ENCODE measurements around the gene SRD5A3. TPM values are rescaled to one million over a fixed set of nuclear protein-coding genes. Genes with fewer than 3 reads are reported as not detected.

SRD5A3 gene
- total and polyA plus RNA-seq, 4 donors: 5.2 to 18.2 (median 9.5) TPM

DNA sequence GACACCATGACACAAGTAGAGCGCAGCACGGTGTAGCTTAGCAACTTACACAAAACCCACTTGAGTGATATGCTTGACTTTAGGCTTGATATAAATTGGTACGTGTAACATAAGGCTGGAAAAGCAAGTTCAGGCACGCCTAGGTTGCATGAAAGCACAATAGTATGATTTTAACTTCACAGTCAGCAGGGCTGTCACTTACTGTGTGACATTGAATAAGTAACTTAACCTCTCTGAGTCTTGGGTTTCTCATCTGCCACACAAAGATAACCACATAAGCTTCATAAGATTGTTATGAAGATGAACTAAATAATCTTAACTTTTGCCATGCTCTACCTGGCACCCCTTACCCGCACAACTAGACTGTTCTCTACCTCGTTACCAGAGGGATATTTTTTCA is 9.5 kb downstream of the SRD5A3 start:
- no peak for DNase-seq (ENCODE audit: low spot score)
- no peak overlapping the region for H3K27ac ChIP-seq (ENCODE audit: low read depth in 1 of 2, low read length in 2 of 2)
- no peak overlapping the region for H3K4me3 ChIP-seq (ENCODE audit: low read depth in 1 of 3, low read length in 3 of 3)
- H3K27me3 ChIP-seq (ENCODE audit: control insufficient read depth in 4 of 4, insufficient read depth in 4 of 4, low read length in 3 of 4): no peaks in the 10 kb centered on the region
- no peaks in the 10 kb centered on the region for H3K36me3 ChIP-seq (ENCODE audit: control insufficient read depth in 4 of 4, insufficient read depth in 3 of 4, low read depth in 1 of 4, low read length in 3 of 4)
- H3K9ac ChIP-seq (ENCODE audit: low read depth in 1 of 2, low read length in 2 of 2): no peak overlapping the region
- no peaks in the 10 kb centered on the region for H3K4me1 ChIP-seq (ENCODE audit: control insufficient read depth in 4 of 4, insufficient read depth in 4 of 4, low read length in 3 of 4)
- no peaks in the 10 kb centered on the region for H3K9me3 ChIP-seq (ENCODE audit: control insufficient read depth in 4 of 4, low read length in 3 of 4)
- TF ChIP-seq NR2F2 (IDR thresholded peaks at IDR 0.05): no peak
- TF ChIP-seq, protein P1, sequence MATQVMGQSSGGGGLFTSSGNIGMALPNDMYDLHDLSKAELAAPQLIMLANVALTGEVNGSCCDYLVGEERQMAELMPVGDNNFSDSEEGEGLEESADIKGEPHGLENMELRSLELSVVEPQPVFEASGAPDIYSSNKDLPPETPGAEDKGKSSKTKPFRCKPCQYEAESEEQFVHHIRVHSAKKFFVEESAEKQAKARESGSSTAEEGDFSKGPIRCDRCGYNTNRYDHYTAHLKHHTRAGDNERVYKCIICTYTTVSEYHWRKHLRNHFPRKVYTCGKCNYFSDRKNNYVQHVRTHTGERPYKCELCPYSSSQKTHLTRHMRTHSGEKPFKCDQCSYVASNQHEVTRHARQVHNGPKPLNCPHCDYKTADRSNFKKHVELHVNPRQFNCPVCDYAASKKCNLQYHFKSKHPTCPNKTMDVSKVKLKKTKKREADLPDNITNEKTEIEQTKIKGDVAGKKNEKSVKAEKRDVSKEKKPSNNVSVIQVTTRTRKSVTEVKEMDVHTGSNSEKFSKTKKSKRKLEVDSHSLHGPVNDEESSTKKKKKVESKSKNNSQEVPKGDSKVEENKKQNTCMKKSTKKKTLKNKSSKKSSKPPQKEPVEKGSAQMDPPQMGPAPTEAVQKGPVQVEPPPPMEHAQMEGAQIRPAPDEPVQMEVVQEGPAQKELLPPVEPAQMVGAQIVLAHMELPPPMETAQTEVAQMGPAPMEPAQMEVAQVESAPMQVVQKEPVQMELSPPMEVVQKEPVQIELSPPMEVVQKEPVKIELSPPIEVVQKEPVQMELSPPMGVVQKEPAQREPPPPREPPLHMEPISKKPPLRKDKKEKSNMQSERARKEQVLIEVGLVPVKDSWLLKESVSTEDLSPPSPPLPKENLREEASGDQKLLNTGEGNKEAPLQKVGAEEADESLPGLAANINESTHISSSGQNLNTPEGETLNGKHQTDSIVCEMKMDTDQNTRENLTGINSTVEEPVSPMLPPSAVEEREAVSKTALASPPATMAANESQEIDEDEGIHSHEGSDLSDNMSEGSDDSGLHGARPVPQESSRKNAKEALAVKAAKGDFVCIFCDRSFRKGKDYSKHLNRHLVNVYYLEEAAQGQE (IDR thresholded peaks at IDR 0.05): no peak
- TF ChIP-seq, protein P2, sequence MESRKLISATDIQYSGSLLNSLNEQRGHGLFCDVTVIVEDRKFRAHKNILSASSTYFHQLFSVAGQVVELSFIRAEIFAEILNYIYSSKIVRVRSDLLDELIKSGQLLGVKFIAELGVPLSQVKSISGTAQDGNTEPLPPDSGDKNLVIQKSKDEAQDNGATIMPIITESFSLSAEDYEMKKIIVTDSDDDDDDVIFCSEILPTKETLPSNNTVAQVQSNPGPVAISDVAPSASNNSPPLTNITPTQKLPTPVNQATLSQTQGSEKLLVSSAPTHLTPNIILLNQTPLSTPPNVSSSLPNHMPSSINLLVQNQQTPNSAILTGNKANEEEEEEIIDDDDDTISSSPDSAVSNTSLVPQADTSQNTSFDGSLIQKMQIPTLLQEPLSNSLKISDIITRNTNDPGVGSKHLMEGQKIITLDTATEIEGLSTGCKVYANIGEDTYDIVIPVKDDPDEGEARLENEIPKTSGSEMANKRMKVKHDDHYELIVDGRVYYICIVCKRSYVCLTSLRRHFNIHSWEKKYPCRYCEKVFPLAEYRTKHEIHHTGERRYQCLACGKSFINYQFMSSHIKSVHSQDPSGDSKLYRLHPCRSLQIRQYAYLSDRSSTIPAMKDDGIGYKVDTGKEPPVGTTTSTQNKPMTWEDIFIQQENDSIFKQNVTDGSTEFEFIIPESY (IDR thresholded peaks at IDR 0.05): no peak
- TF ChIP-seq EGR1 (IDR thresholded peaks at IDR 0.05; ENCODE audit: low read depth in 2 of 2): no peak
- TF ChIP-seq YY1 (IDR thresholded peaks at IDR 0.05): no peak
- no peak for TF ChIP-seq FOXA1 (IDR thresholded peaks at IDR 0.05)
- TF ChIP-seq, protein P3, sequence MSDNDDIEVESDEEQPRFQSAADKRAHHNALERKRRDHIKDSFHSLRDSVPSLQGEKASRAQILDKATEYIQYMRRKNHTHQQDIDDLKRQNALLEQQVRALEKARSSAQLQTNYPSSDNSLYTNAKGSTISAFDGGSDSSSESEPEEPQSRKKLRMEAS (IDR thresholded peaks at IDR 0.05): no peak
- no peak for TF ChIP-seq TAF1 (conservative IDR thresholded peaks at IDR 0.05)
- no peak for TF ChIP-seq SP1 (IDR thresholded peaks at IDR 0.05)
- TF ChIP-seq HNF4G (IDR thresholded peaks at IDR 0.05): no peak
- TF ChIP-seq, protein P4, sequence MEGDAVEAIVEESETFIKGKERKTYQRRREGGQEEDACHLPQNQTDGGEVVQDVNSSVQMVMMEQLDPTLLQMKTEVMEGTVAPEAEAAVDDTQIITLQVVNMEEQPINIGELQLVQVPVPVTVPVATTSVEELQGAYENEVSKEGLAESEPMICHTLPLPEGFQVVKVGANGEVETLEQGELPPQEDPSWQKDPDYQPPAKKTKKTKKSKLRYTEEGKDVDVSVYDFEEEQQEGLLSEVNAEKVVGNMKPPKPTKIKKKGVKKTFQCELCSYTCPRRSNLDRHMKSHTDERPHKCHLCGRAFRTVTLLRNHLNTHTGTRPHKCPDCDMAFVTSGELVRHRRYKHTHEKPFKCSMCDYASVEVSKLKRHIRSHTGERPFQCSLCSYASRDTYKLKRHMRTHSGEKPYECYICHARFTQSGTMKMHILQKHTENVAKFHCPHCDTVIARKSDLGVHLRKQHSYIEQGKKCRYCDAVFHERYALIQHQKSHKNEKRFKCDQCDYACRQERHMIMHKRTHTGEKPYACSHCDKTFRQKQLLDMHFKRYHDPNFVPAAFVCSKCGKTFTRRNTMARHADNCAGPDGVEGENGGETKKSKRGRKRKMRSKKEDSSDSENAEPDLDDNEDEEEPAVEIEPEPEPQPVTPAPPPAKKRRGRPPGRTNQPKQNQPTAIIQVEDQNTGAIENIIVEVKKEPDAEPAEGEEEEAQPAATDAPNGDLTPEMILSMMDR (IDR thresholded peaks at IDR 0.05; ENCODE audit: low read depth, low read length, missing input control): no peak
- TF ChIP-seq, protein P5, sequence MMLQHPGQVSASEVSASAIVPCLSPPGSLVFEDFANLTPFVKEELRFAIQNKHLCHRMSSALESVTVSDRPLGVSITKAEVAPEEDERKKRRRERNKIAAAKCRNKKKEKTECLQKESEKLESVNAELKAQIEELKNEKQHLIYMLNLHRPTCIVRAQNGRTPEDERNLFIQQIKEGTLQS (IDR thresholded peaks at IDR 0.05): no peak
- no peak for TF ChIP-seq GABPA (IDR thresholded peaks at IDR 0.05 in 1 of 2, conservative IDR thresholded peaks at IDR 0.05 in 1 of 2)
- TF ChIP-seq RAD21 (IDR thresholded peaks at IDR 0.05): no peak
- TF ChIP-seq FOXA2 (IDR thresholded peaks at IDR 0.05): no peak
- no peak for TF ChIP-seq JUND (IDR thresholded peaks at IDR 0.05)
- no peak for TF ChIP-seq RXRA (IDR thresholded peaks at IDR 0.05)
- TF ChIP-seq HNF4A (conservative IDR thresholded peaks at IDR 0.05): no peak
- WGBS: 80% methylated on average over 6 of the region's 6 CpGs

All from liver (tissue), 9 donors.